Left ventricle myocardium inferior (tissue), 1 donor: Measurements from ENCODE around the gene TYSND1. TPM values are rescaled to one million over a fixed set of nuclear protein-coding genes. Genes with fewer than 3 reads are reported as not detected.

Source experiments
- DNase-seq: peaks from one replicate; pipeline ENCODE4 v3.0.0-alpha.2; 2020
- H3K27ac ChIP-seq: fragments of 200-600 bp; replicated peaks from 2 replicates; pipeline ENCODE4 v1.8.0; 2021
- H3K27me3 ChIP-seq: fragments of 200-600 bp; 2 replicates; pipeline ENCODE4 v1.8.0; 2021; ENCODE audit warnings: low read depth
- H3K36me3 ChIP-seq: fragments of 200-600 bp; 2 replicates; pipeline ENCODE4 v1.8.0; 2021
- H3K4me1 ChIP-seq: fragments of 200-600 bp; 2 replicates; pipeline ENCODE4 v1.8.0; 2021
- H3K4me3 ChIP-seq: fragments of 200-600 bp; 2 replicates; pipeline ENCODE4 v1.8.0; 2021; ENCODE audit warnings: mild to moderate bottlenecking, moderate library complexity
- H3K9me3 ChIP-seq: fragments of 200-600 bp; replicated peaks from 2 replicates; pipeline ENCODE4 v1.8.0; 2021
- CTCF ChIP-seq: fragments of 200-600 bp; IDR thresholded peaks from 2 replicates; pipeline ENCODE4 v1.8.0; 2021; ENCODE audit warnings: antibody characterized with exemption, mild to moderate bottlenecking, borderline replicate concordance
- intact Hi-C: fragments of 100-400 bp; cut with micrococcal nuclease; formaldehyde crosslinking; loops from one replicate; pipeline ENCODE4 v1.11.0; 2022
- total RNA-seq: library from RNA; stranded (reverse); fragmentation: NEBNext Ultra II Directional; extraction: Animal tissue kit (Norgen Biotek cat#: 25700); gene quantifications from one replicate; pipeline ENCODE4 v1.2.1, GENCODE V29; 2021
- donor health status: DM: no; HTN: yes; CAD: no; lungs with severe emphysema.

Gene TYSND1
- total RNA-seq, 1 donor from 2014 or later: 6.4 TPM

- H3K36me3 ChIP-seq: peaks cover 8% of the 10 kb centered on the region
- DNase-seq: no peak
- no peak for TF ChIP-seq CTCF
- no peak overlapping the region for H3K4me3 ChIP-seq
- H3K27ac ChIP-seq: no peak overlapping the region
- intact Hi-C loops: no loop called here
- H3K4me1 ChIP-seq: peaks cover 9% of the 10 kb centered on the region
- no peaks in the 10 kb centered on the region for H3K27me3 ChIP-seq
- no peaks in the 10 kb centered on the region for H3K9me3 ChIP-seq
Observed at GRCh38 chr10:70139151-70139996, 7.1 kb downstream of the TYSND1 start.

DNA sequence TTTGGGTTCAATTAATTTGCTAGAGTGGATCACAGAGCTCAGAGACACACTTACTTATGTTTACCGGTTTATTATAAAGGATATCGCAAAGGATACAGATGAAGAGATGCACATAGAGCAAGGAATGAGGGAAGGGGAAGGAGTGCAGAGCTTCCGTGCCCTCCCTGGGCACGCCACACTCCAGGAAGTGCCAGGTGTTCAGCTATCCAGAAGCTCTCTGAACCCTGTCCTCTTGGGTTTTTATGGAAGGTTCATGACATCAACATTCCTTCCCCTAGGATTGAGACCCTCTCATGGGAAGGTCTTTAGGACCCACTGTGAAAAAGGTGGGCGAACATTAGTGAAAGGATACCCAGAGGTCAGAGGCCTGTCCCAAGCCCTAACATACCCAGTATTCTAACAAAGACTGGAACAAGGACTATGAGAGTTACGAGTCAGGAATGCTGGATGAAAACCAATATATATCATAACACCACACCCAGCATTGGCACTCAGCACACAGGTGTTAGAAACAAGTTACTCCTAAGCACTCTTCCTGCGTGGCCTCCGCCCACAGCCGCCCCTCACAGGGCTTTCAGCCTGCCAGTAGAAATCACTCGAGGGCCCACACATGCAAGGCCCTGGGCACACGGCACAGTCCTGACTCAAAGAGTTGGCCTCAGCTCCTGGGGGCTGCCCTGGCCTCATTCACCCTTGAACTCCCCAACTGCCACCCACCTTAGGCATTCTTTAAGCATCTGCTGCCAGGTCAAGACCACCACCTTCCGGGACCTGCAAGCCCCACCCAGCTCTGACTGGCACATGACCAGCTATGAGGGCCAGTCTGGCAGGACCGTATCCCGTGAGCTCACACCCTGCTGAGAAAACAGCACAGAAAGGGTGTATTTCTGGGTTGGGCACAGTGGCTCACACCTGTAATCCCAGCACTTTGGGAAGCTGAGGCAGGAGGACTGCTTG is 8.3 kb downstream of the TYSND1 start:
- peaks cover 4% of the 10 kb centered on the region for H3K4me1 ChIP-seq
- H3K27ac ChIP-seq: no peak overlapping the region
- H3K9me3 ChIP-seq: no peaks in the 10 kb centered on the region
- H3K36me3 ChIP-seq: peaks cover 8% of the 10 kb centered on the region
- intact Hi-C loops: no loop called here
- DNase-seq: no peak
- H3K4me3 ChIP-seq: no peak overlapping the region
- TF ChIP-seq CTCF: no peak
- H3K27me3 ChIP-seq: no peaks in the 10 kb centered on the region

DNA sequence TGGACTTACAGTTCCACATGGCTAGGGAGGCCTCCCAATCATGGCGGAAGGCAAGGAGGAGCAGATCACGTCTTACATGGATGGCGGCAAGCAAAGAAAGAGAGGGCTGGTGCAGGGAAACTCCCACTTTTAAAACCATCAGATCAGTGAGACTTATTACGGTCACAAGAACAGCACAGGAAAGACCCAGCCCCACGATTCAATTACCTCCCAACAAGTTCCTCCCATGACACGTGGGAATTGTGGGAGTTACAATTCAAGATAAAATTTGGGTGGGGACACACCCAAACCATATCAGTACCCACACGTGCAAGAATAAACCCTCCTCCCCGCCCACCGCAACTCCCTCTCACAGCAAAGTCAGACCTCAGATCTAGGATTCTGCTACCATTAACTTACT is 9.4 kb downstream of the TYSND1 start:
- no peak for DNase-seq
- Histone ChIP-seq H3K27me3 (no peaks in the 10 kb centered on the region), H3K27ac (no peak overlapping the region), H3K4me3 (no peak overlapping the region), H3K36me3 (peaks cover 8% of the 10 kb centered on the region), H3K9me3 (no peaks in the 10 kb centered on the region), H3K4me1 (peaks cover 15% of the 10 kb centered on the region)
- intact Hi-C loops: no loop called here
- TF ChIP-seq CTCF: no peak

DNA sequence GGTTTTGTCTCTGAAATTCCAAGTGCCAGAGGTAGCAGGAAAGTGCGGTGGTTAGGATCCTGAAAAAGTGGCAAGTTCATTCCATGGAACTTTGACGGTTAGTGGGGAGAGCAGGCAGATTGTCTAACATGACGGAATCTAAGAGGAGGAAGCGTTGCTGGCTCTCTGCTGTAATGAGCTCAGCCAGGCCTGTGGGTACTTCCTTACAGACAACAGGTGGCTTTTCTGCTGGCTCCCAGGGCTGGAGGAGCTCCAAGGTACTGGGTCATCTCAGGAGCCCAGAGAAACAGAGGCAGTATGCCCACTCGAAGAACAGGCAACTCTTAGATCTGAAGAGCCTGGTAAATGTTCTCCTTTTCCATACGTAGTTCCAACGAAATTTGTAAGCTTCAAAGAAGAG is 10.8 kb downstream of the TYSND1 start:
- DNase-seq: no peak
- H3K4me3 ChIP-seq: no peak overlapping the region
- peaks cover 29% of the 10 kb centered on the region for H3K4me1 ChIP-seq
- H3K36me3 ChIP-seq: peaks cover 8% of the 10 kb centered on the region
- H3K27me3 ChIP-seq: no peaks in the 10 kb centered on the region
- H3K9me3 ChIP-seq: no peaks in the 10 kb centered on the region
- no peak overlapping the region for H3K27ac ChIP-seq
- intact Hi-C loops: no loop called here
- no peak for TF ChIP-seq CTCF

DNA sequence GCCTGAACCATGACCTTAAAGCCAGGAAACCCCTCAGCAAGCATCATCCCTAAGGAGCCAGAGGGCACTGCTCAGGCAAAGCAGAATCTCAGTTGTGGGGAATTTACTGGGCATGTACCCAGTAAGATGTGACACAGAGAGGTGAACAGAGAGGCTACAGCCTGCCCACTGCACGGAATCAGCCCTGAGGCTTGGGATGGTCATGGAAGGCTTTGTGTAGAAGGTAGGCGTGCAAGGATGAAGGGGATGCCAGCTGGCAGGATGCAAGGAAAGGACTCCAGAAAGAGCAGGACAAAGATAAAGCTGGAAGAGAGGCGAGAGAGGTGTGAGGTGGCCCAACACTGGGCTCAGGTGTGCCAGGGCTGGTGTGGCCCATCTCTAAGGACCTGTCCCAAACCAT is 11.5 kb downstream of the TYSND1 start:
- peaks cover 12% of the 10 kb centered on the region for H3K36me3 ChIP-seq
- no peak overlapping the region for H3K27ac ChIP-seq
- no peak overlapping the region for H3K4me3 ChIP-seq
- H3K4me1 ChIP-seq: peaks cover 36% of the 10 kb centered on the region
- intact Hi-C loops: no loop called here
- H3K27me3 ChIP-seq: no peaks in the 10 kb centered on the region
- no peak for DNase-seq
- H3K9me3 ChIP-seq: no peaks in the 10 kb centered on the region
- TF ChIP-seq CTCF: no peak
